GM19468 (cell line): ENCODE data around the gene LIMD2.

Experiments used
- ATAC-seq: cut with Tn5 transposase; IDR thresholded peaks from one replicate; pipeline ENCODE4 v1.9.1; 2021; ENCODE audit warnings: mild to moderate bottlenecking, moderate library complexity, moderate number of reproducible peaks; ENCODE audit not compliant: unreplicated experiment; ENCODE audit errors: extremely low read depth

The LIMD2 gene

GRCh38 chr17:63701868-63702720, 2.2 kb upstream of the LIMD2 start:
- no peak for ATAC-seq

GRCh38 chr17:63701456-63701820, 1.5 kb upstream of the LIMD2 start:
- no peak for ATAC-seq

GRCh38 chr17:63700528-63701455, 867 bp upstream of the LIMD2 start:
- ATAC-seq = no peak

- ATAC-seq = no peak
These were observed 863 bp downstream of the LIMD2 start for GRCh38 chr17:63698886-63699637.

- no peak for ATAC-seq
These were observed 1.5 kb downstream of the LIMD2 start for GRCh38 chr17:63698381-63698885.

- no peak for ATAC-seq
These were observed 2.3 kb downstream of the LIMD2 start for GRCh38 chr17:63697341-63698286.

- ATAC-seq = no peak
These were observed 3.5 kb downstream of the LIMD2 start for GRCh38 chr17:63696381-63696961.

- ATAC-seq = no peak
These were observed 4.0 kb downstream of the LIMD2 start for GRCh38 chr17:63695889-63696288.

GRCh38 chr17:63694950-63695773, 4.8 kb downstream of the LIMD2 start:
- no peak for ATAC-seq

- ATAC-seq = no peak
These were observed 5.5 kb downstream of the LIMD2 start for GRCh38 chr17:63694229-63694949.

GRCh38 chr17:63693411-63694113, 6.4 kb downstream of the LIMD2 start:
- no peak for ATAC-seq

GRCh38 chr17:63692195-63692816, 7.6 kb downstream of the LIMD2 start:
- ATAC-seq = no peak

GRCh38 chr17:63689479-63689878, 10.4 kb downstream of the LIMD2 start:
- ATAC-seq = no peak

- ATAC-seq = no peak
These were observed 11.4 kb downstream of the LIMD2 start for GRCh38 chr17:63688396-63689020.

GRCh38 chr17:63686138-63686685, 13.7 kb downstream of the LIMD2 start:
- ATAC-seq = no peak

- no peak for ATAC-seq
These were observed 14.3 kb downstream of the LIMD2 start for GRCh38 chr17:63685578-63685977.
